ENCODE results near the gene TKTL1.
A peak's percentile ranks its signal among the peaks of the same experiment; 100 is the strongest.

TKTL1 gene

DNA sequence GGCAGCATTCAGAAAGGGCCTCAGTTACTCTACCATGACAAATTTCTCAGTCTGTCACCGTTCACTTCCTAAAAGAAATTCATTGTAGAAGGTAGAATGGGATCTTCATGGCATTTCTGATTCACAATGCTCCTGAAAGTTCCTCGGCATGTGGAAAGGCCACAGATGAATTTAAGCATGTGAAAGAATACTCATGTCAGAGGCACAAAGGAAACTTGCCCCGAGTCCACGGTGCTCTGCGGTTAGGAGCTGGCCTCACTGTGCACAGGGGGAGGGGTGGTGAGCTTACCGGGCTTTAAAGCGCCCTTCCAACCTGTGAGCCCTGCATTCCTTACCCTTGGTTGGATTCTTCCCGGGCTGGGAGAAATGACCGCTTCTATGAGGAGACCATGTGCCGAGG lies 9.3 kb downstream of the TKTL1 start:
- H3K27me3 Mint-ChIP-seq: no peaks in the 10 kb centered on the region
- no peak overlapping the region for H3K27ac Mint-ChIP-seq
- H3K4me3 Mint-ChIP-seq: no peak overlapping the region
- H3K9me3 Mint-ChIP-seq: no peaks in the 10 kb centered on the region
- no peaks in the 10 kb centered on the region for H3K36me3 Mint-ChIP-seq
- peaks cover 16% of the 10 kb centered on the region for H3K4me1 Mint-ChIP-seq

DNA sequence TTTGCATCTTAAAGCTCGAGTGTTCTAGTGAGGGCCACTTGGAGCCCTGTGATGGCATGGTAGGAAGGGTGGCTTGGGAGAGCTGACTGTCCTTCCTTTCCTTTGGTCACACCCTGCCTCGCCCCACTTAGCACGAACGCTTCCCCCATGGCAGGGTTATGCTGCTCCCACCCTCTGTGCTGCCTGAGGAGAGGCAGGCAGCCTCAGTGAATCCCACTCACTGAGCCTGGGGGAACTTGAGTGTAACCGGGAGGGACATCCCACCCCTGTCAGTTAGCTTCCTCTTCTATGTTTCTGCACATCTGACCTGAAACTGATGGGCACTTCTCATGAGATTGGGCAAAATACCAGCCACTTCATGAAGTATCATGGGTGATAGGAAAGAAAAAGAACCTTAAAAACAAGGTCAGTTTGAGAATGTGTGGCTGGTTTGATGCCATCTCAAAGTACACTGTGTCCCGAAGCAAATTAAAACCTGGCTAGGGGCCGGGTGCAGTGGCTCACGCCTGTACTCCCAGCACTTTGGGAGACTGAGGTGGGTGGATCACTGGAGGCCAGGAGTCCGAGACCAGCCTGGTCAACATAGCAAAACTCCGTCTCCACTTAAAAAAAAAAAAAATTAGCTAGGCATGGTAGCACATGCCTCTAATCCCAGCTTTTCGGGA lies 10.1 kb downstream of the TKTL1 start:
- Mint-ChIP-seq H3K4me3 (no peak overlapping the region), H3K36me3 (no peaks in the 10 kb centered on the region), H3K27me3 (no peaks in the 10 kb centered on the region), H3K9me3 (no peaks in the 10 kb centered on the region), H3K27ac (no peak overlapping the region), H3K4me1 (peaks cover 16% of the 10 kb centered on the region)

GRCh38 chrX:154307202-154307601 lies 11.6 kb downstream of the TKTL1 start:
- no peak overlapping the region for H3K27ac Mint-ChIP-seq
- H3K4me1 Mint-ChIP-seq: peaks cover 16% of the 10 kb centered on the region
- H3K4me3 Mint-ChIP-seq: no peak overlapping the region
- no peaks in the 10 kb centered on the region for H3K36me3 Mint-ChIP-seq
- no peaks in the 10 kb centered on the region for H3K9me3 Mint-ChIP-seq
- H3K27me3 Mint-ChIP-seq: no peaks in the 10 kb centered on the region

DNA sequence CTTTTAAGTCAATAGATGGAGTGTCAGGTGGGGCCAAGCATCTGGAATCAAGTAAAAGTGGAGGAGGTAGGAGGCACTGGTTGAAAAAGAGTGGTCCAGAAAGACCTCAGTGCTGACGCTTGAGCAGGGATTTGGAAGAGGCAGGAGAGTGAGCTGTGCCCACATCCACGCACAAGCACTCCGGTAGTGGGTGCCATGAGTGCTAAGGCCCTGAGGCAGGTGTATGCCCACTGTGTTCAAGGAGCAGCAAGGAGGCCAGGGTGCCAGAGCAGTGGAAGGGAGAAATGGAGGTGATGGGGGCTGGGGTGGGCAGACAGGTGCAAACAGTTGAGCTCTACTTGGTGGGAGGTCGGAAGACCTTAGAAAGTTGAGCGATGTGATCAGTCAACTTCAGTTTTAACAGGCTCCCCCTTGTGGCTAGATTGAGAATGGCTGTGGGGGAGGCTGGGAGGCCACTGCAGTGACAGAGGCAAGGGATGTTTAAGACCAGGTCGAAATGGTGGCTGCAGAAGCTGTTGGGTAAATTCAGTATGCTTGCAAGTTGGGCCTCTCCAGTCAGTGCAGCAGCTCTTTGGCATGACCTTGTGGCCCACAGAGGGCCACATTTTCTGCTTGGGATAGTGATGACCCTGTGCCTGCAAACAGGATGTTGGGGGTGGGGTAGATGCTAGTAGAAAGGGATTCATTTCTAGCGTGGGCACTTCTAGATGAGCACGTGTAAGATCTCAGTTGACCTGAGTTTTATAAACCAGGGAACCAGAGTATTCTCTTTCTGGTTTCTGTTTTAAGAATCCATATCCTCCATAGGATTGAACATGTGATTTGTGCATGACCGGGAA lies 12.7 kb downstream of the TKTL1 start:
- Mint-ChIP-seq H3K9me3 (no peaks in the 10 kb centered on the region), H3K4me1 (peaks cover 24% of the 10 kb centered on the region), H3K36me3 (no peaks in the 10 kb centered on the region), H3K27me3 (no peaks in the 10 kb centered on the region), H3K4me3 (peak overlapping the region; percentile 48), H3K27ac (no peak overlapping the region)

- H3K9me3 Mint-ChIP-seq: no peaks in the 10 kb centered on the region
- H3K4me1 Mint-ChIP-seq: peaks cover 32% of the 10 kb centered on the region
- no peak overlapping the region for H3K4me3 Mint-ChIP-seq
- no peak overlapping the region for H3K27ac Mint-ChIP-seq
- H3K36me3 Mint-ChIP-seq: no peaks in the 10 kb centered on the region
- H3K27me3 Mint-ChIP-seq: no peaks in the 10 kb centered on the region
Measured at GRCh38 chrX:154309041-154309775, 13.6 kb downstream of the TKTL1 start.

- Mint-ChIP-seq H3K4me3 (no peak overlapping the region), H3K9me3 (no peaks in the 10 kb centered on the region), H3K4me1 (peaks cover 39% of the 10 kb centered on the region), H3K27me3 (no peaks in the 10 kb centered on the region), H3K27ac (peak overlapping the region; percentile 15), H3K36me3 (no peaks in the 10 kb centered on the region)
Measured at GRCh38 chrX:154310616-154311536, 15.3 kb downstream of the TKTL1 start.

DNA sequence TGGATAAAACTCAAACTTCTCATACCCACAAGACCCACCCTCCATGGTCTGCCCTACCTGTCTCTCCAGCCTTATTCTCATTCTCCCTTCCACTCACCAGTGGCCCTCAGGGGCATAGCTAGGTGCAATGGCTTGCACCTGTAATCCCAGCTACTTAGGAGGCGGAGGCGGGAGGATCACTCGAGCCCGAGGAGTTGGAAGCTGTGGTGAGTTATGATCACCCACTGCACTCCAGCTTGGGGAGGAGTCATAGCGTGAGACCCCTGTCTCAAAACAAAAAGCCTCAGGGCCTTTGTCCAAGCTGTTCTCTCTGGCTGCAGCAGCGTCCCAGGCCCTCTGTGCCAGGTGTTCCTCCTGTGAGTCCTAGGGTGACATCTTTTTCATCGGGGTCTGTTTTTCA lies 16.5 kb downstream of the TKTL1 start:
- H3K27ac Mint-ChIP-seq: no peak overlapping the region
- H3K4me3 Mint-ChIP-seq: no peak overlapping the region
- H3K27me3 Mint-ChIP-seq: no peaks in the 10 kb centered on the region
- no peaks in the 10 kb centered on the region for H3K36me3 Mint-ChIP-seq
- H3K4me1 Mint-ChIP-seq: peaks cover 41% of the 10 kb centered on the region
- no peaks in the 10 kb centered on the region for H3K9me3 Mint-ChIP-seq

- H3K27ac Mint-ChIP-seq: peak overlapping the region; percentile 85
- H3K36me3 Mint-ChIP-seq: no peaks in the 10 kb centered on the region
Measured at GRCh38 chrX:154313147-154313546, 17.6 kb downstream of the TKTL1 start.

GRCh38 chrX:154315416-154315815 lies 19.8 kb downstream of the TKTL1 start:
- H3K36me3 Mint-ChIP-seq: no peaks in the 10 kb centered on the region
- peaks cover 38% of the 10 kb centered on the region for H3K4me1 Mint-ChIP-seq
- no peak overlapping the region for H3K4me3 Mint-ChIP-seq
- H3K27ac Mint-ChIP-seq: no peak overlapping the region
- no peaks in the 10 kb centered on the region for H3K9me3 Mint-ChIP-seq
- H3K27me3 Mint-ChIP-seq: no peaks in the 10 kb centered on the region

More at GRCh38 chrX:154313147-154313546, 17.6 kb downstream of the TKTL1 start:
- Mint-ChIP-seq H3K9me3 (no peaks in the 10 kb centered on the region), H3K4me1 (peaks cover 40% of the 10 kb centered on the region), H3K27me3 (no peaks in the 10 kb centered on the region), H3K4me3 (peak overlapping the region; percentile 57)

GRCh38 chrX:154317391-154317995 lies 21.9 kb downstream of the TKTL1 start:
- no peak overlapping the region for H3K4me3 Mint-ChIP-seq
- no peaks in the 10 kb centered on the region for H3K36me3 Mint-ChIP-seq
- no peaks in the 10 kb centered on the region for H3K9me3 Mint-ChIP-seq
- no peaks in the 10 kb centered on the region for H3K27me3 Mint-ChIP-seq
- H3K4me1 Mint-ChIP-seq: peaks cover 52% of the 10 kb centered on the region
- H3K27ac Mint-ChIP-seq: no peak overlapping the region

DNA sequence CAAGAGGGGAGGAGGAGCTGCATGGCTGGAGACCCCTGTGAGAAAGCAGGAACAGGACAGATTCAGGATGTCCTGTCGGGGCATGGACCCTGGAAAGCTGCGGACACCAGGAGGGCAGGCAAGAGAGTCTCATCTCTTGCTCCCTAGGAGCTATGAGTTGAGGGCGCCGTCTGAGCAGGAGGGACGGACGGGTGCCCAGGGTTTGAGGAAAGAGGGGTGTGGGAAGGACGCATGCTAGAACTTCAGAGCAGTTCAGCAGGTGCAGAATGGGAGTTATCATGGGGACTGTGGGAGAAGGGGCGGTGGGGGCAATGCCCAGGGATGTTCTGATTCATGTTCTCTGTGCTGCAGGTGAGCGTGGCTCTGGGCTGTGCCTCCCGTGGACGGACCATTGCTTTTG lies 24.8 kb downstream of the TKTL1 start:
- Mint-ChIP-seq H3K27ac (no peak overlapping the region), H3K9me3 (no peaks in the 10 kb centered on the region), H3K27me3 (no peaks in the 10 kb centered on the region), H3K4me1 (peaks cover 34% of the 10 kb centered on the region), H3K4me3 (no peak overlapping the region), H3K36me3 (no peaks in the 10 kb centered on the region)

- H3K9me3 Mint-ChIP-seq: no peaks in the 10 kb centered on the region
- no peak overlapping the region for H3K27ac Mint-ChIP-seq
- H3K4me1 Mint-ChIP-seq: peaks cover 41% of the 10 kb centered on the region
- no peaks in the 10 kb centered on the region for H3K36me3 Mint-ChIP-seq
- peak overlapping the region; percentile 42 for H3K4me3 Mint-ChIP-seq
- no peaks in the 10 kb centered on the region for H3K27me3 Mint-ChIP-seq
Measured at GRCh38 chrX:154321152-154321551, 25.6 kb downstream of the TKTL1 start.

DNA sequence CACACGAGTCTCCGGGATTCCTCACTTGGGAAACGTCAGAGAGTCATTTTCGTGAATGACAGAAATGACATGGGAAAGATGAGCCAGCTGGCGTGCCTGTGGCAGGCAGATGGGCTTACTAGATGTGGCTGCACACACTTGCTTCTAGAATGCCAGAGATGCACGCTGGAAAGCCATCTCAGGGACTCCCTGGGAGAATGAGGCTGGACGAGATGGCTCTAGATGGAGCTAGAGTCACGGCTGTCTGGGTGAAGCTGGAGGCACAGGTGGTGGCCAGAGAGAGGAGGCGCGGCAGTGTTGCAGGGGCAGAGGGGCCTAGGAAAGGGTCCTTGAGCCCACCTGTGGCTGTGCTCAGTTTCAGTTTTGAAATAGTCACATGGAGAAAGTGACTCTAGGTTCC lies 26.0 kb downstream of the TKTL1 start:
- peak overlapping the region; percentile 42 for H3K4me3 Mint-ChIP-seq
- no peaks in the 10 kb centered on the region for H3K36me3 Mint-ChIP-seq
- no peaks in the 10 kb centered on the region for H3K27me3 Mint-ChIP-seq
- H3K27ac Mint-ChIP-seq: no peak overlapping the region
- peaks cover 46% of the 10 kb centered on the region for H3K4me1 Mint-ChIP-seq
- H3K9me3 Mint-ChIP-seq: no peaks in the 10 kb centered on the region

DNA sequence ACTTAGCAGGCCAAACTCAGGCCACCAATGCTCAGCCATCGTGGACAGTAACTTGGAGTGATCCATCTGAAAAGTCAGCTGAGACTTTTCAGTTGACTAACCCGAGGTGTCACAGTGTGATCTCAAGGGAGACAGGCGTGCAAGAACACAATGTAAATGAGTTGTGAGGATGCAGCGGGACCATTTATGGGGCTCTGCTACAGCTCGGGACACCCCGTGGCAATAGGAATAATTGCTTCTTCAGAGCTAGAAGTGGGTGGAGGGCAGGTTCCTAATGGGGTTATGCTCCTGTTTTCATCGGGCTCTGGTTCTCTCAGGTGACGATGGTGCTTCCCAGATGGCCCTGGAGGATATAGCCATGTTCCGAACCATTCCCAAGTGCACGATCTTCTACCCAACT lies 27.3 kb downstream of the TKTL1 start:
- H3K27me3 Mint-ChIP-seq: no peaks in the 10 kb centered on the region
- H3K36me3 Mint-ChIP-seq: no peaks in the 10 kb centered on the region
- no peaks in the 10 kb centered on the region for H3K9me3 Mint-ChIP-seq
- no peak overlapping the region for H3K27ac Mint-ChIP-seq
- H3K4me3 Mint-ChIP-seq: no peak overlapping the region
- peaks cover 50% of the 10 kb centered on the region for H3K4me1 Mint-ChIP-seq

GRCh38 chrX:154323537-154323936 lies 27.9 kb downstream of the TKTL1 start:
- Mint-ChIP-seq H3K27me3 (no peaks in the 10 kb centered on the region), H3K9me3 (no peaks in the 10 kb centered on the region), H3K4me3 (no peak overlapping the region), H3K4me1 (peaks cover 54% of the 10 kb centered on the region), H3K27ac (no peak overlapping the region), H3K36me3 (no peaks in the 10 kb centered on the region)

All from activated naive CD4-positive, alpha-beta T cell treated with anti-CD3 and anti-CD28 coated beads, Interleukin-2, amount 50 U/mL, for 24 hours (primary cell).